Measurements from ENCODE around the gene GGNBP2.

GRCh38 chr17:36611345-36612072 lies 66.8 kb downstream of the GGNBP2 start:
- TF ChIP-seq CTCF (IDR thresholded peaks at IDR 0.05) (no peak), POLR2A (IDR thresholded peaks at IDR 0.05) (no peak)

Data from body of pancreas (tissue), 4 donors.